ENCODE data around the gene LRRC10B. TPM values are rescaled to one million over a fixed set of nuclear protein-coding genes. Genes with fewer than 3 reads are reported as not detected.

The LRRC10B gene
- total and polyA plus RNA-seq, 4 donors, result 9.2 to 29.3 (median 11.5) TPM

GRCh38 chr11:61546663-61547062, 38.1 kb downstream of the LRRC10B start:
- Histone ChIP-seq H3K27ac (ENCODE audit: low read depth in 1 of 2, low read length in 1 of 2) (no peak overlapping the region), H3K9me3 (ENCODE audit: control insufficient read depth in 4 of 4, insufficient read depth in 3 of 4, low read length in 3 of 4) (no peaks in the 10 kb centered on the region), H3K4me3 (no peak overlapping the region), H3K36me3 (ENCODE audit: control insufficient read depth in 4 of 4, insufficient read depth in 4 of 4, low read length in 4 of 4) (no peaks in the 10 kb centered on the region), H3K27me3 (ENCODE audit: control insufficient read depth in 3 of 3, insufficient read depth in 3 of 3, low read length in 2 of 3) (no peaks in the 10 kb centered on the region), H3K9ac (ENCODE audit: insufficient read depth in 1 of 2, low read length in 2 of 2) (no peak overlapping the region), H3K4me1 (ENCODE audit: control insufficient read depth in 5 of 5, insufficient read depth in 5 of 5, low read length in 5 of 5) (peaks cover 0 to 13% (median 2%) of the 10 kb centered on the region in 5 donors)
- TF ChIP-seq, protein P1, sequence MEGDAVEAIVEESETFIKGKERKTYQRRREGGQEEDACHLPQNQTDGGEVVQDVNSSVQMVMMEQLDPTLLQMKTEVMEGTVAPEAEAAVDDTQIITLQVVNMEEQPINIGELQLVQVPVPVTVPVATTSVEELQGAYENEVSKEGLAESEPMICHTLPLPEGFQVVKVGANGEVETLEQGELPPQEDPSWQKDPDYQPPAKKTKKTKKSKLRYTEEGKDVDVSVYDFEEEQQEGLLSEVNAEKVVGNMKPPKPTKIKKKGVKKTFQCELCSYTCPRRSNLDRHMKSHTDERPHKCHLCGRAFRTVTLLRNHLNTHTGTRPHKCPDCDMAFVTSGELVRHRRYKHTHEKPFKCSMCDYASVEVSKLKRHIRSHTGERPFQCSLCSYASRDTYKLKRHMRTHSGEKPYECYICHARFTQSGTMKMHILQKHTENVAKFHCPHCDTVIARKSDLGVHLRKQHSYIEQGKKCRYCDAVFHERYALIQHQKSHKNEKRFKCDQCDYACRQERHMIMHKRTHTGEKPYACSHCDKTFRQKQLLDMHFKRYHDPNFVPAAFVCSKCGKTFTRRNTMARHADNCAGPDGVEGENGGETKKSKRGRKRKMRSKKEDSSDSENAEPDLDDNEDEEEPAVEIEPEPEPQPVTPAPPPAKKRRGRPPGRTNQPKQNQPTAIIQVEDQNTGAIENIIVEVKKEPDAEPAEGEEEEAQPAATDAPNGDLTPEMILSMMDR (IDR thresholded peaks at IDR 0.05; ENCODE audit: control extremely low read depth, extremely low read depth), result no peak
- DNase-seq (no peak), ATAC-seq (ENCODE audit: insufficient read depth, low FRiP score) (no peak)
- 56 to 65% methylated on average over 17 to 20 of the region's 20 CpGs for WGBS, 2 donors

- DNase-seq, result no peak
- Histone ChIP-seq H3K27me3 (ENCODE audit: control insufficient read depth in 3 of 3, insufficient read depth in 3 of 3, low read length in 2 of 3) (no peaks in the 10 kb centered on the region), H3K9ac (ENCODE audit: insufficient read depth in 1 of 2, low read length in 2 of 2) (no peak overlapping the region), H3K4me3 (no peak overlapping the region), H3K9me3 (ENCODE audit: control insufficient read depth in 4 of 4, insufficient read depth in 3 of 4, low read length in 3 of 4) (no peaks in the 10 kb centered on the region), H3K4me1 (ENCODE audit: control insufficient read depth in 5 of 5, insufficient read depth in 5 of 5, low read length in 5 of 5) (peaks cover 0 to 7% (median 2%) of the 10 kb centered on the region in 5 donors), H3K27ac (ENCODE audit: low read depth in 1 of 2, low read length in 1 of 2) (no peak overlapping the region), H3K36me3 (ENCODE audit: control insufficient read depth in 4 of 4, insufficient read depth in 4 of 4, low read length in 4 of 4) (no peaks in the 10 kb centered on the region)
- ATAC-seq (ENCODE audit: insufficient read depth, low FRiP score), result no peak
- TF ChIP-seq, protein P1 (IDR thresholded peaks at IDR 0.05; ENCODE audit: control extremely low read depth, extremely low read depth), result no peak
- WGBS, 2 donors, result 76 to 86% methylated on average over 16 to 19 of the region's 19 CpGs
Observed at GRCh38 chr11:61547246-61547645, 38.7 kb downstream of the LRRC10B start.

GRCh38 chr11:61549177-61549576, 40.6 kb downstream of the LRRC10B start:
- 85 to 93% methylated on average over 8 of the region's 8 CpGs for whole genome bisulfite sequencing, 2 donors
- no peak overlapping the region for H3K27ac ChIP-seq (ENCODE audit: low read depth in 1 of 2, low read length in 1 of 2)
- H3K9ac ChIP-seq (ENCODE audit: insufficient read depth in 1 of 2, low read length in 2 of 2), result no peak overlapping the region
- H3K36me3 ChIP-seq (ENCODE audit: control insufficient read depth in 4 of 4, insufficient read depth in 4 of 4, low read length in 4 of 4), result no peaks in the 10 kb centered on the region
- H3K4me3 ChIP-seq, result no peak overlapping the region
- DNase-seq (no peak), ATAC-seq (ENCODE audit: insufficient read depth, low FRiP score) (no peak)
- H3K9me3 ChIP-seq (ENCODE audit: control insufficient read depth in 4 of 4, insufficient read depth in 3 of 4, low read length in 3 of 4), result peaks cover 0 to 1% (median 0%) of the 10 kb centered on the region in 4 donors
- H3K4me1 ChIP-seq (ENCODE audit: control insufficient read depth in 5 of 5, insufficient read depth in 5 of 5, low read length in 5 of 5), result peaks cover 0 to 10% (median 2%) of the 10 kb centered on the region in 5 donors
- TF ChIP-seq, protein P1 (IDR thresholded peaks at IDR 0.05; ENCODE audit: control extremely low read depth, extremely low read depth), result no peak
- H3K27me3 ChIP-seq (ENCODE audit: control insufficient read depth in 3 of 3, insufficient read depth in 3 of 3, low read length in 2 of 3), result peaks cover 0 to 6% (median 3%) of the 10 kb centered on the region in 3 donors
